PFSK-1 (cell line): ENCODE data around the gene ABHD15.

Experiments
- SIN3A ChIP-seq: IDR thresholded peaks from 2 replicates; pipeline ENCODE4 v1.6.1; 2012; ENCODE audit warnings: mild to moderate bottlenecking, low read length, moderate library complexity, borderline replicate concordance; ENCODE audit not compliant: insufficient read depth
- TF ChIP-seq, protein P1 (sequence below), 2 experiments: IDR thresholded peaks; 2 replicates each; pipeline versions ENCODE4 v1.6.1 to v1.8.0; 2011 to 2012; ENCODE audit warnings: low read depth in 2 of 2, low read length in 2 of 2, control low read depth in 1 of 2, inconsistent platforms in 1 of 2, mild to moderate bottlenecking in 1 of 2, moderate library complexity in 1 of 2; ENCODE audit not compliant: insufficient read depth in 1 of 2

GRCh38 chr17:29587591-29587990, 20.8 kb upstream of the ABHD15 start:
- TF ChIP-seq SIN3A = no peak
- TF ChIP-seq, protein P1, sequence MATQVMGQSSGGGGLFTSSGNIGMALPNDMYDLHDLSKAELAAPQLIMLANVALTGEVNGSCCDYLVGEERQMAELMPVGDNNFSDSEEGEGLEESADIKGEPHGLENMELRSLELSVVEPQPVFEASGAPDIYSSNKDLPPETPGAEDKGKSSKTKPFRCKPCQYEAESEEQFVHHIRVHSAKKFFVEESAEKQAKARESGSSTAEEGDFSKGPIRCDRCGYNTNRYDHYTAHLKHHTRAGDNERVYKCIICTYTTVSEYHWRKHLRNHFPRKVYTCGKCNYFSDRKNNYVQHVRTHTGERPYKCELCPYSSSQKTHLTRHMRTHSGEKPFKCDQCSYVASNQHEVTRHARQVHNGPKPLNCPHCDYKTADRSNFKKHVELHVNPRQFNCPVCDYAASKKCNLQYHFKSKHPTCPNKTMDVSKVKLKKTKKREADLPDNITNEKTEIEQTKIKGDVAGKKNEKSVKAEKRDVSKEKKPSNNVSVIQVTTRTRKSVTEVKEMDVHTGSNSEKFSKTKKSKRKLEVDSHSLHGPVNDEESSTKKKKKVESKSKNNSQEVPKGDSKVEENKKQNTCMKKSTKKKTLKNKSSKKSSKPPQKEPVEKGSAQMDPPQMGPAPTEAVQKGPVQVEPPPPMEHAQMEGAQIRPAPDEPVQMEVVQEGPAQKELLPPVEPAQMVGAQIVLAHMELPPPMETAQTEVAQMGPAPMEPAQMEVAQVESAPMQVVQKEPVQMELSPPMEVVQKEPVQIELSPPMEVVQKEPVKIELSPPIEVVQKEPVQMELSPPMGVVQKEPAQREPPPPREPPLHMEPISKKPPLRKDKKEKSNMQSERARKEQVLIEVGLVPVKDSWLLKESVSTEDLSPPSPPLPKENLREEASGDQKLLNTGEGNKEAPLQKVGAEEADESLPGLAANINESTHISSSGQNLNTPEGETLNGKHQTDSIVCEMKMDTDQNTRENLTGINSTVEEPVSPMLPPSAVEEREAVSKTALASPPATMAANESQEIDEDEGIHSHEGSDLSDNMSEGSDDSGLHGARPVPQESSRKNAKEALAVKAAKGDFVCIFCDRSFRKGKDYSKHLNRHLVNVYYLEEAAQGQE (IDR thresholded peaks at IDR 0.05; ENCODE audit: insufficient read depth in 1 of 2, low read depth in 2 of 2, low read length in 2 of 2) = no peak
